Adrenal gland (tissue), 12 donors: ENCODE measurements around the gene PPP1R3E. TPM values are rescaled to one million over a fixed set of nuclear protein-coding genes. Genes with fewer than 3 reads are reported as not detected.
"Not testable (repeated sequence)": the region's sequence is repeated elsewhere in the genome, so short reads cannot be mapped to it uniquely, and the experiment has no call there.

Source experiments
- DNase-seq, 7 donors: peaks; one replicate each; pipeline ENCODE4 v3.0.0-alpha.2; 2019 to 2020
- H3K27ac ChIP-seq, 5 donors: fragments of 200-600 bp; sonication (generic) in 4 of 5; 1 replicate in 3 of 5; 2 replicates in 2 of 5; pipeline versions ENCODE4 v1.5.1 to v1.8.0; 2016 to 2020; ENCODE audit warnings: mild to moderate bottlenecking in 1 of 5
- H3K27me3 ChIP-seq: fragments of 200-600 bp; 2 replicates; pipeline ENCODE4 v1.8.0; 2021
- H3K36me3 ChIP-seq, 2 donors: fragments of 200-600 bp; replicated peaks in 1 of 2; 1 replicate in 1 of 2; 2 replicates in 1 of 2; pipeline versions ENCODE4 v1.5.1 to v1.8.0; 2018 to 2022
- H3K4me1 ChIP-seq, 2 donors: fragments of 200-600 bp; replicated peaks in 1 of 2; 1 replicate in 1 of 2; 2 replicates in 1 of 2; pipeline versions ENCODE4 v1.5.1 to v1.8.0; 2018 to 2021
- H3K4me3 ChIP-seq, 4 donors: fragments of 200-600 bp; sonication (generic) in 3 of 4; one replicate each; pipeline ENCODE4 v1.5.1; 2016 to 2018
- H3K9me3 ChIP-seq, 3 donors: fragments of 200-600 bp; sonication (generic) in 1 of 3; replicated peaks in 1 of 3; 1 replicate in 2 of 3; 2 replicates in 1 of 3; pipeline versions ENCODE4 v1.5.1 to v1.8.0; 2016 to 2021
- POLR2A ChIP-seq, 2 donors: fragments of 450-650 bp; IDR thresholded peaks; one replicate each; pipeline ENCODE4 v1.6.1; 2017; ENCODE audit warnings: antibody characterized with exemption in 2 of 2, mild to moderate bottlenecking in 2 of 2, moderate library complexity in 1 of 2
- WGBS, 4 donors: extraction: QIAGEN DNeasy Blood & Tissue Kit in 2 of 4; methylation state at CpG; one replicate each; pipeline versions ENCODE4 v1.1.5 to v1.1.7; 2013 to 2017; 5-methylcytosine and 5-hydroxymethylcytosine counted together
- intact Hi-C, 2 donors: fragments of 100-400 bp; cut with DNase I; formaldehyde crosslinking; loops; one replicate each; pipeline versions ENCODE4 v1.14.1 to v1.15.0; 2022 to 2023
- polyA plus RNA-seq, 3 donors: library from polyadenylated mRNA; stranded (reverse); fragments of 200-250 nt in 2 of 3; fragments of 350-450 nt in 1 of 3; fragmentation: Illumina TruSeq in 1 of 3; extraction: RNeasy Lipid Tissue Mini Kit (QIAGEN cat#74804) in 1 of 3; gene quantifications; one replicate each; pipeline ENCODE4 v1.2.3, GENCODE V29; 2013 to 2014
- total RNA-seq, 9 donors: library from RNA; depleted of rRNA in 4 of 9; stranded (reverse); fragments of >200 nt in 4 of 9; fragments of 120-200 nt in 1 of 9; fragmentation: NEBNext Ultra II Directional in 1 of 9; extraction: Animal tissue kit (Norgen Biotek cat#: 25700) in 1 of 9; gene quantifications; one replicate each; pipeline versions ENCODE4 v1.1.0 to v1.2.4, GENCODE V29; 2013 to 2023
- TF ChIP-seq, protein P1 (sequence below), 6 experiments: fragments of 450-650 bp in 4 of 6; fragments of 200-600 bp in 2 of 6; sonication (generic) in 1 of 6; IDR thresholded peaks; 1 replicate in 5 of 6; 2 replicates in 1 of 6; pipeline versions ENCODE4 v1.5.1 to v1.8.0; 2016 to 2021; ENCODE audit warnings: antibody characterized with exemption in 6 of 6, mild to moderate bottlenecking in 2 of 6, moderate library complexity in 1 of 6
- donor health status: healthy with polysubstance abuse.
- donor health status: Bipolar disorder and iron deficiency.
- donor health status: DM: yes; HTN: yes; CAD: no.
- donor health status: DM: no; HTN: no; CAD: no.
- donor health status: DM: no; HTN: no; CAD: no.
- donor health status: DM: yes; HTN: yes; CAD: no.

PPP1R3E gene
- total and polyA plus RNA-seq, 12 donors = 2.2 to 82.8 (median 13.4) TPM

DNA sequence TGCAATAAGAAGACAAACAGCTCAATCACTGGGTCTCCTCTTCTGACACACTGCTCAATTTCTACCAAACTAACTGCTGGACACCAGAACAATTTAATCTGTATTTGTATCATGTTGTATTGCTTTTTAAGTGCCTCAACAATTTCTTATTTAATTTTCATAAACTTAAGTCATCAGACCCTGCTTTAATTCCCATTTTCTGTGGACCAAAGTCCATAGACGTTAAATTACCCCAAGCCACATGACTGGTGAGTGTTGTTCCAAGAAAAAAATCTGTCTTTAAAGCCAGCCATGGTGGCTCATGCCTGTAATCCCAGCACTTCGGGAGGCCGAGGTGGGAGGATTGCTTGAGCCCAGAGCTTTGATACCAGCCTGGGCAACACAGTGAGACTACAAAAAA lies 25.5 kb downstream of the PPP1R3E start:
- WGBS, 4 donors = 82 to 84% (median 84%) methylated on average over 3 of the region's 3 CpGs
- H3K4me3 ChIP-seq = no peak overlapping the region
- DNase-seq = no peak
- intact Hi-C loops = no loop called here
- H3K36me3 ChIP-seq = peaks cover 0 to 10% of the 10 kb centered on the region in 2 donors
- H3K27ac ChIP-seq = no peak overlapping the region
- TF ChIP-seq, protein P1, sequence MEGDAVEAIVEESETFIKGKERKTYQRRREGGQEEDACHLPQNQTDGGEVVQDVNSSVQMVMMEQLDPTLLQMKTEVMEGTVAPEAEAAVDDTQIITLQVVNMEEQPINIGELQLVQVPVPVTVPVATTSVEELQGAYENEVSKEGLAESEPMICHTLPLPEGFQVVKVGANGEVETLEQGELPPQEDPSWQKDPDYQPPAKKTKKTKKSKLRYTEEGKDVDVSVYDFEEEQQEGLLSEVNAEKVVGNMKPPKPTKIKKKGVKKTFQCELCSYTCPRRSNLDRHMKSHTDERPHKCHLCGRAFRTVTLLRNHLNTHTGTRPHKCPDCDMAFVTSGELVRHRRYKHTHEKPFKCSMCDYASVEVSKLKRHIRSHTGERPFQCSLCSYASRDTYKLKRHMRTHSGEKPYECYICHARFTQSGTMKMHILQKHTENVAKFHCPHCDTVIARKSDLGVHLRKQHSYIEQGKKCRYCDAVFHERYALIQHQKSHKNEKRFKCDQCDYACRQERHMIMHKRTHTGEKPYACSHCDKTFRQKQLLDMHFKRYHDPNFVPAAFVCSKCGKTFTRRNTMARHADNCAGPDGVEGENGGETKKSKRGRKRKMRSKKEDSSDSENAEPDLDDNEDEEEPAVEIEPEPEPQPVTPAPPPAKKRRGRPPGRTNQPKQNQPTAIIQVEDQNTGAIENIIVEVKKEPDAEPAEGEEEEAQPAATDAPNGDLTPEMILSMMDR (IDR thresholded peaks at IDR 0.05) = no peak
- TF ChIP-seq POLR2A (IDR thresholded peaks at IDR 0.05) = no peak
- H3K4me1 ChIP-seq = no peaks in the 10 kb centered on the region
- no peaks in the 10 kb centered on the region for H3K9me3 ChIP-seq
- H3K27me3 ChIP-seq = no peaks in the 10 kb centered on the region

DNA sequence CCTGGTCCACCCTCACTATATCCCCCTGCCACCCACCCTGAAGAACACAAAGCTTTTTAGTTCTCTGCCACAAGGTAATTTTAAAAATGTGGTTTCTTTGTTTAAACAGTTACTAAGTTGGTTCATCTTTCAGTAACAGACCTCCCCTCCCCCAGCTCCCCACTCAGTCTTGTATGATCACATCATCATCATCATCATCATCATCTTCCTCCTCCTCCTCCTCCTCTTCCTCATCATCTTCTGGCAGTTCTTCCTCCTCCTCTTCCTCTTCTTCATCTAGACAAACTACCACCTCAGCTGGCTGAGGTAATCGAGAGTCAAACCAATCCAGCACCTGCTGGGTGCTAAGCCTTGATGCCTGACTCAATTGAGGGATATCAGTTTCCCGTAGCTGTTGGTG lies 27.2 kb downstream of the PPP1R3E start:
- no peak for TF ChIP-seq POLR2A (IDR thresholded peaks at IDR 0.05)
- TF ChIP-seq, protein P1 (IDR thresholded peaks at IDR 0.05) = no peak
- Histone ChIP-seq H3K4me3 (no peak overlapping the region), H3K9me3 (no peaks in the 10 kb centered on the region), H3K27ac (no peak overlapping the region), H3K36me3 (peaks cover 0 to 10% of the 10 kb centered on the region in 2 donors), H3K27me3 (no peaks in the 10 kb centered on the region), H3K4me1 (no peaks in the 10 kb centered on the region)
- DNase-seq = no peak
- intact Hi-C loops = no loop called here
- 87 to 100% (median 94%) methylated on average over 2 of the region's 2 CpGs for WGBS, 4 donors

DNA sequence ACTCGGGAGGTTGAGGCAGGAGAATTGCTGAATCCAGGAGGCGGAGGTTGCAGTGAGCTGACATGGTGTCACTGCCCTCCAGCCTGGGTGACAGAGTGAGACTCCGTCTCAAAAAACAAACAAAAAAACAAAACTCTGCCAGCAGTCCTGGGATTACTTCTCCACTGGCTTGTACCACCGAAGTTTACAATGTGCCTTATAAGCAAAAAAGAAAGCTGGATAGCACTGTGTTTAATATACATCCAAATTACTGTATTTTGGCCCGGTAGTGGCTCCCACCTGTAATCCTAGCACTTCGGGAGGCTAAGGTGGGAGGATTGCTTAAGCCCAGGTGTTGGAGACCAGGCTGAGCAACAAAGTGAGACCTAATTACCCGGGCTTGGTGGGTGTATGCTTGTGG lies 33.5 kb downstream of the PPP1R3E start:
- no peaks in the 10 kb centered on the region for H3K27me3 ChIP-seq
- no peak overlapping the region for H3K27ac ChIP-seq
- intact Hi-C loops = loop anchor here in 1 of 2 donors (5.0 to 10.0 kb wide), 2 partner anchors 56 to 108 kb away; partner anchors contain the start of genes CMTM5 and PABPN1
- H3K36me3 ChIP-seq = no peaks in the 10 kb centered on the region
- no peak for DNase-seq
- H3K4me3 ChIP-seq = no peak overlapping the region
- WGBS, 4 donors = 82 to 88% (median 87%) methylated on average over 7 of the region's 7 CpGs
- TF ChIP-seq, protein P1 (IDR thresholded peaks at IDR 0.05) = no peak
- no peak for TF ChIP-seq POLR2A (IDR thresholded peaks at IDR 0.05)
- H3K4me1 ChIP-seq = no peaks in the 10 kb centered on the region
- no peaks in the 10 kb centered on the region for H3K9me3 ChIP-seq

DNA sequence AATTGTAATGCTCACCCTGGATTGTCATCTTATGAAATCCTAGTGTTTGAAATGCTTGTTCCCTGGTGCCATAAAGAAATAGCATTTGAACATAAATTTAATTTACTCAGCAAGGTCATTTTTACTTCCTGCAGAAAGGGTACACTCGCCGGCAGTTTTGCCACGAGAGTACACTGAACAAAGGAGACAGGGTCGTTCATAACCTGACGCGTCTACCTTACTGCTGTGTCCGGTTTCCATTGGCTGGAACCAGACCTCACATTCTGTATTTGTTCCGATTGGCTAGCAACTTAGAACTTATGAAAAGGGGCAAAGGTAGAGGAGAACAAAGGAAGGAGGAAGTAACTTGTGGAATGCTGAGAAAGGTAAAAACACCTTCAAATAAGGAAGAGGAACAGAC lies 41.8 kb downstream of the PPP1R3E start:
- not testable (repeated sequence) for H3K9me3 ChIP-seq, DNase-seq, H3K4me1 ChIP-seq, H3K4me3 ChIP-seq, H3K27ac ChIP-seq, H3K36me3 ChIP-seq
- WGBS, 4 donors = 58 to 73% (median 62%) methylated on average over 8 of the region's 8 CpGs
- intact Hi-C loops = loop anchor here in 1 of 2 donors (10.0 kb wide), 1 partner anchor 64 kb away; the partner anchor contains the start of gene PABPN1
- H3K27me3 ChIP-seq = peaks cover 10% of the 10 kb centered on the region

DNA sequence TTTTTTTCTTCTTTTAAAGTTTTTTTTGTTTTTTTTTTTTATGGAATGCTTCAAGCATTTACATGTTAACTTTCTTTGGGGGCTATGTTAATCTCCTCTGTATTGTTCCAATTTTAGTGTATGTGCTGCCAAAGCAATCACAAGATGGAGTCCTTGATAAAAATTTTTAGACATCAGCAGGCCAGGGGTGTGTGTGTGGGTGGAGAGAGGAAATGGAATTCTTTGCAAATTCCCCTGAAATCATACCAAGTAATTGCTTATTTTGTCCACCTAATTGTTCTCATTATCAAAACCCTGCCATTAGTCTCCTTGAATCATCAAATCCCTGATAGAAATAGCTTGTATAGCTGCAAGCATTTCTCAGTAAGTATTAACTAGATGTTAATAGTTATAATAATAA lies 43.2 kb downstream of the PPP1R3E start:
- H3K4me3 ChIP-seq = no peak overlapping the region
- intact Hi-C loops = no loop called here
- TF ChIP-seq, protein P1 (IDR thresholded peaks at IDR 0.05) = no peak
- no peak for TF ChIP-seq POLR2A (IDR thresholded peaks at IDR 0.05)
- H3K27ac ChIP-seq = no peak overlapping the region
- no peaks in the 10 kb centered on the region for H3K9me3 ChIP-seq
- peaks cover 10% of the 10 kb centered on the region for H3K27me3 ChIP-seq
- H3K4me1 ChIP-seq = no peaks in the 10 kb centered on the region
- no peak for DNase-seq
- no peaks in the 10 kb centered on the region for H3K36me3 ChIP-seq
